Ovary (tissue), 9 donors: ENCODE data around the gene PLA1A. TPM values are rescaled to one million over a fixed set of nuclear protein-coding genes. Genes with fewer than 3 reads are reported as not detected.

Source experiments
- DNase-seq, 5 donors: peaks; one replicate each; pipeline ENCODE4 v3.0.0-alpha.2; 2019 to 2020
- H3K27ac ChIP-seq, 2 donors: fragments of 200-600 bp; one replicate each; pipeline versions ENCODE4 v1.5.1 to v1.8.0; 2019 to 2022
- H3K27me3 ChIP-seq: fragments of 200-600 bp; one replicate; pipeline ENCODE4 v1.8.0; 2022
- H3K36me3 ChIP-seq: fragments of 200-600 bp; sonication (generic); one replicate; pipeline ENCODE4 v1.5.1; 2019
- H3K4me1 ChIP-seq: one replicate; pipeline ENCODE4 v1.8.1; 2013; ENCODE audit warnings: mild to moderate bottlenecking, moderate library complexity; ENCODE audit not compliant: insufficient read depth
- H3K4me3 ChIP-seq: fragments of 200-600 bp; sonication (generic); one replicate; pipeline ENCODE4 v1.5.1; 2017
- H3K9me3 ChIP-seq, 2 donors: fragments of 200-600 bp in 1 of 2; sonication (generic) in 1 of 2; one replicate each; pipeline versions ENCODE4 v1.5.1 to v1.8.1; 2013 to 2019; ENCODE audit warnings: mild to moderate bottlenecking in 1 of 2, moderate library complexity in 1 of 2
- EP300 ChIP-seq: sonication (generic); formaldehyde crosslinking; IDR thresholded peaks from one replicate; pipeline ENCODE4 v1.6.1; 2017; ENCODE audit warnings: antibody characterized with exemption
- POLR2A ChIP-seq: fragments of 450-650 bp; IDR thresholded peaks from one replicate; pipeline ENCODE4 v1.6.1; 2017; ENCODE audit warnings: antibody characterized with exemption, mild to moderate bottlenecking, moderate library complexity
- WGBS, 3 donors: extraction: QIAGEN DNeasy Blood & Tissue Kit in 1 of 3; methylation state at CpG; one replicate each; pipeline versions ENCODE4 v1.1.5 to v1.1.7; 2013 to 2017; 5-methylcytosine and 5-hydroxymethylcytosine counted together
- intact Hi-C, 4 donors: fragments of 100-400 bp; cut with DNase I; formaldehyde crosslinking; loops; one replicate each; pipeline versions ENCODE4 v1.11.0 to v1.15.1; 2022 to 2023
- polyA plus RNA-seq, 2 donors: library from polyadenylated mRNA; stranded (reverse); fragments of 200-250 nt in 1 of 2; fragments of 350-450 nt in 1 of 2; fragmentation: Illumina TruSeq in 1 of 2; extraction: RNeasy Lipid Tissue Mini Kit (QIAGEN cat#74804) in 1 of 2; gene quantifications; one replicate each; pipeline ENCODE4 v1.2.3, GENCODE V29; 2013 to 2014
- total RNA-seq, 7 donors: library from RNA; depleted of rRNA in 2 of 7; stranded (reverse); fragments of >200 nt in 2 of 7; fragmentation: NEBNext Ultra II Directional in 3 of 7; extraction: Animal tissue kit (Norgen Biotek cat#: 25700) in 3 of 7; gene quantifications; one replicate each; pipeline versions ENCODE4 v1.1.0 to v1.2.4, GENCODE V29; 2016 to 2023
- TF ChIP-seq, protein P1 (sequence below), 3 donors: fragments of 450-650 bp in 2 of 3; fragments of 200-600 bp in 1 of 3; IDR thresholded peaks; one replicate each; pipeline versions ENCODE4 v1.5.1 to v1.8.0; 2016 to 2022; ENCODE audit warnings: antibody characterized with exemption in 3 of 3, mild to moderate bottlenecking in 1 of 3
- donor health status: DM: no; HTN: no; CAD: no; lungs with moderate emphysema.
- donor health status: DM: no; HTN: no; CAD: no.
- donor health status: Bipolar disorder and iron deficiency.
- donor health status: DM: yes; HTN: yes; CAD: no.
- donor health status: DM: no; HTN: no; CAD: no.
- donor health status: DM: yes; HTN: yes; CAD: no.

The PLA1A gene
- total and polyA plus RNA-seq, 9 donors: 0.53 to 9.9 (median 1.5) TPM

GRCh38 chr3:119642746-119643473 lies 45.2 kb downstream of the PLA1A start:
- Histone ChIP-seq H3K9me3 (no peaks in the 10 kb centered on the region), H3K4me3 (no peak overlapping the region), H3K27ac (no peak overlapping the region), H3K4me1 (peaks cover 5% of the 10 kb centered on the region), H3K27me3 (no peaks in the 10 kb centered on the region), H3K36me3 (no peaks in the 10 kb centered on the region)
- intact Hi-C loops: no loop called here
- TF ChIP-seq, protein P1, sequence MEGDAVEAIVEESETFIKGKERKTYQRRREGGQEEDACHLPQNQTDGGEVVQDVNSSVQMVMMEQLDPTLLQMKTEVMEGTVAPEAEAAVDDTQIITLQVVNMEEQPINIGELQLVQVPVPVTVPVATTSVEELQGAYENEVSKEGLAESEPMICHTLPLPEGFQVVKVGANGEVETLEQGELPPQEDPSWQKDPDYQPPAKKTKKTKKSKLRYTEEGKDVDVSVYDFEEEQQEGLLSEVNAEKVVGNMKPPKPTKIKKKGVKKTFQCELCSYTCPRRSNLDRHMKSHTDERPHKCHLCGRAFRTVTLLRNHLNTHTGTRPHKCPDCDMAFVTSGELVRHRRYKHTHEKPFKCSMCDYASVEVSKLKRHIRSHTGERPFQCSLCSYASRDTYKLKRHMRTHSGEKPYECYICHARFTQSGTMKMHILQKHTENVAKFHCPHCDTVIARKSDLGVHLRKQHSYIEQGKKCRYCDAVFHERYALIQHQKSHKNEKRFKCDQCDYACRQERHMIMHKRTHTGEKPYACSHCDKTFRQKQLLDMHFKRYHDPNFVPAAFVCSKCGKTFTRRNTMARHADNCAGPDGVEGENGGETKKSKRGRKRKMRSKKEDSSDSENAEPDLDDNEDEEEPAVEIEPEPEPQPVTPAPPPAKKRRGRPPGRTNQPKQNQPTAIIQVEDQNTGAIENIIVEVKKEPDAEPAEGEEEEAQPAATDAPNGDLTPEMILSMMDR (IDR thresholded peaks at IDR 0.05): no peak
- no peak for TF ChIP-seq EP300
- TF ChIP-seq POLR2A: no peak
- WGBS, 3 donors: 34 to 51% (median 43%) methylated on average over 5 of the region's 5 CpGs
- no peak for DNase-seq

DNA sequence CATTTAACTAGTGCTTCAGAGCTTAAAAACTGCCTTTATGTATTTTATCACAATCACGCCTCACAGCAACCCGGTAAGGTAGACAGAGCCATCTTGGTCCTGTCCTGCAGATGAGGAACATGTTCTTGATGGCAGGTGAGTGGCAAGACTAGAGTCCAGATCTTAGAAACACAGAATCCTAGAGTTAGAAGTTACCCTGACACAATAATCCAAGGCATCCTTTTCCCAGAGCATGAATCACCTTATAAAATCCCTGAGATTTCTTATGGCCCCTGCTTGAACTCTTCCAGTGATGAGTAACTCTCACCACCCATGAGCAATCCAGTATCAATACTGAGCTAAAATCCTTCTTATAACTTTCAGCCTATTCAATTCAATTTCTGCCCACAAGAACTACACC lies 45.8 kb downstream of the PLA1A start:
- Histone ChIP-seq H3K36me3 (no peaks in the 10 kb centered on the region), H3K27me3 (no peaks in the 10 kb centered on the region), H3K4me3 (no peak overlapping the region), H3K27ac (no peak overlapping the region), H3K4me1 (peaks cover 9% of the 10 kb centered on the region), H3K9me3 (no peaks in the 10 kb centered on the region)
- 85 to 89% (median 89%) methylated on average over 2 of the region's 2 CpGs for WGBS, 3 donors
- intact Hi-C loops: no loop called here
- no peak for DNase-seq
- TF ChIP-seq, protein P1 (IDR thresholded peaks at IDR 0.05): no peak
- TF ChIP-seq EP300 (no peak), POLR2A (no peak)

DNA sequence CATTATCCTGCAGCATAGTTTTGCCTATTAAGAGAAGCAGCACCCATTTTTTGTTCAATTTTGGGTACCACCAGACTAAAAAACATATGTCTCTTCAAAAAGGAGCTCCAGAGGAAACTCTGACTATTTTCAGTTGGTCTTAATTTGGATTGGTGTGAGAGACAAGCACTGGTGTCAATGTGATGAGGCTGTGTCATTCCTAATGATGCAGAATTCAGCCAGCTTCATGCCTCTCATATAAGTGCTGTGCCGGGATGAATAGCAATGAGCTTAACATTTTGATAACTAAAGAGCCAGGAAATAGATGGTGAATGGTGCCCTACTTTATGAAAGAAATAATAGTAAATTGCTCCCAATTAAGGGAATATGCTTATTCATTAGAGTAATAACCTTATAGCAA lies 46.8 kb downstream of the PLA1A start:
- peaks cover 9% of the 10 kb centered on the region for H3K4me1 ChIP-seq
- no peaks in the 10 kb centered on the region for H3K36me3 ChIP-seq

GRCh38 chr3:119645813-119646212 lies 48.1 kb downstream of the PLA1A start:
- Histone ChIP-seq H3K4me3 (no peak overlapping the region), H3K4me1 (peaks cover 9% of the 10 kb centered on the region), H3K9me3 (no peaks in the 10 kb centered on the region), H3K27ac (no peak overlapping the region), H3K27me3 (no peaks in the 10 kb centered on the region), H3K36me3 (no peaks in the 10 kb centered on the region)
- TF ChIP-seq, protein P1 (IDR thresholded peaks at IDR 0.05): no peak
- TF ChIP-seq POLR2A (no peak), EP300 (no peak)
- intact Hi-C loops: no loop called here
- no peak for DNase-seq
- 97 to 100% (median 98%) methylated on average over 1 of the region's 1 CpG for WGBS, 3 donors

More for the DNA sequence above, 46.8 kb downstream of the PLA1A start:
- Histone ChIP-seq H3K27me3 (no peaks in the 10 kb centered on the region), H3K27ac (no peak overlapping the region), H3K4me3 (no peak overlapping the region), H3K9me3 (no peaks in the 10 kb centered on the region)
- TF ChIP-seq POLR2A (no peak), EP300 (no peak)
- WGBS, 3 donors: 75 to 100% (median 94%) methylated on average over 1 of the region's 1 CpG
- intact Hi-C loops: no loop called here
- DNase-seq: no peak

DNA sequence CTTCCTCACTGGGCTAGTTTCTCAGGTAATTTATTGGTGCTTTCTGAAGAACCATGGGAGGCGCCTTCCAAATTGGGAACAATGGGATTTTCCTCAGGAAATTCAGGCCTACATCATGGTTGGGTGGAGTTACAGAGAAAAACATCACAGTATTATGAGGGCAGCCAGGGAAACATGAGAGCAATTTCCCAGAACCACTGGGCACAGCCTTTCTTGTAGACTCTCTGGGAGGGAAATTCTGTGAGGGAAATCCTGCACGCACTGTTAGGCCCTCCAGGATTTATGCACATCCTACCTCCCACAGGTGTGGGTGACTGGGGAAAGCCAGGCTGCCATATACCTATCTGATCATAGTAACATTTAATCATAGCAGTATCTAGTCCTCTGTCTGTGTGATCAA lies 49.5 kb downstream of the PLA1A start:
- Histone ChIP-seq H3K36me3 (no peaks in the 10 kb centered on the region), H3K4me3 (no peak overlapping the region), H3K27ac (no peak overlapping the region), H3K4me1 (peaks cover 9% of the 10 kb centered on the region), H3K27me3 (no peaks in the 10 kb centered on the region), H3K9me3 (no peaks in the 10 kb centered on the region)
- TF ChIP-seq EP300 (no peak), POLR2A (no peak)
- TF ChIP-seq, protein P1 (IDR thresholded peaks at IDR 0.05): no peak
- DNase-seq: no peak
- 65 to 81% (median 66%) methylated on average over 2 of the region's 2 CpGs for WGBS, 3 donors
- intact Hi-C loops: no loop called here
